HFFc6 (cell line): ENCODE results near the gene DCLK1. TPM values are rescaled to one million over a fixed set of nuclear protein-coding genes. Genes with fewer than 3 reads are reported as not detected.

Source experiments
- DNase-seq: peaks from one replicate; pipeline ENCODE4 v3.0.0-alpha.2; 2018
- H3K27ac Mint-ChIP-seq: 2 replicates; pipeline ENCODE4 v1.8.0; 2020; ENCODE audit warnings: mild to moderate bottlenecking, mixed read lengths
- H3K27me3 Mint-ChIP-seq: 2 replicates; pipeline ENCODE4 v1.8.0; 2021; ENCODE audit warnings: mild to moderate bottlenecking, moderate library complexity, mixed read lengths; ENCODE audit not compliant: insufficient read depth
- H3K36me3 Mint-ChIP-seq: 2 replicates; pipeline ENCODE4 v1.8.0; 2021; ENCODE audit warnings: low read depth, mixed read lengths
- H3K4me1 Mint-ChIP-seq: 2 replicates; pipeline ENCODE4 v1.8.0; 2020; ENCODE audit warnings: low read depth, mixed read lengths
- H3K4me3 Mint-ChIP-seq: 2 replicates; pipeline ENCODE4 v1.8.0; 2020; ENCODE audit warnings: mild to moderate bottlenecking, moderate library complexity, mixed read lengths
- H3K9me3 Mint-ChIP-seq: 2 replicates; pipeline ENCODE4 v1.8.0; 2020; ENCODE audit warnings: mild to moderate bottlenecking, mixed read lengths
- CTCF ChIP-seq: fragments of 200-600 bp; sonication (generic); IDR thresholded peaks from 2 replicates; pipeline ENCODE4 v1.5.0; 2021; ENCODE audit warnings: antibody characterized with exemption, mild to moderate bottlenecking
- total RNA-seq, 6 experiments: library from RNA; stranded (reverse); fragmentation: NEBNext Ultra II Directional; extraction: Animal tissue kit (Norgen Biotek cat#: 25700); gene quantifications; 2 replicates in 1 of 6; 3 replicates in 5 of 6; pipeline ENCODE4 v1.2.3, GENCODE V29; 2021

Gene DCLK1
- total RNA-seq, 6 experiments from 2014 or later, result not detected

- peak; percentile 83 for DNase-seq
- Mint-ChIP-seq H3K27ac (peak overlapping the region; percentile 48; the same call in 1 of the 2 replicates), H3K36me3 (no peaks in the 10 kb centered on the region), H3K27me3 (peaks cover 8% of the 10 kb centered on the region; the same call in 1 of the 2 replicates), H3K9me3 (no peaks in the 10 kb centered on the region), H3K4me3 (peak overlapping the region; percentile 74), H3K4me1 (peaks cover 12% of the 10 kb centered on the region)
- TF ChIP-seq CTCF, result peak; percentile 79
Measured at GRCh38 chr13:35953537-35954206, 177.5 kb downstream of the DCLK1 start.

GRCh38 chr13:35947315-35947714 lies 183.9 kb downstream of the DCLK1 start:
- TF ChIP-seq CTCF, result no peak
- Mint-ChIP-seq H3K9me3 (peaks cover 8% of the 10 kb centered on the region), H3K27ac (no peak overlapping the region), H3K4me1 (no peaks in the 10 kb centered on the region), H3K27me3 (peaks cover 20% of the 10 kb centered on the region), H3K4me3 (no peak overlapping the region), H3K36me3 (peaks cover 7% of the 10 kb centered on the region)
- DNase-seq, result no peak

- Mint-ChIP-seq H3K27me3 (peaks cover 17% of the 10 kb centered on the region), H3K4me1 (no peaks in the 10 kb centered on the region), H3K27ac (no peak overlapping the region), H3K9me3 (peaks cover 8% of the 10 kb centered on the region), H3K36me3 (peaks cover 7% of the 10 kb centered on the region), H3K4me3 (no peak overlapping the region)
- DNase-seq, result no peak
- no peak for TF ChIP-seq CTCF
Measured at GRCh38 chr13:35945368-35945767, 185.8 kb downstream of the DCLK1 start.

- Mint-ChIP-seq H3K4me1 (no peaks in the 10 kb centered on the region), H3K27ac (no peak overlapping the region), H3K9me3 (peaks cover 8% of the 10 kb centered on the region), H3K36me3 (peaks cover 7% of the 10 kb centered on the region), H3K27me3 (peaks cover 9% of the 10 kb centered on the region), H3K4me3 (no peak overlapping the region)
- DNase-seq, result no peak
- TF ChIP-seq CTCF, result no peak
Measured at GRCh38 chr13:35941374-35941773, 189.8 kb downstream of the DCLK1 start.

GRCh38 chr13:35940734-35941133 lies 190.4 kb downstream of the DCLK1 start:
- H3K27ac Mint-ChIP-seq, result no peak overlapping the region
- TF ChIP-seq CTCF, result no peak

More at GRCh38 chr13:35940734-35941133, 190.4 kb downstream of the DCLK1 start:
- Mint-ChIP-seq H3K9me3 (peaks cover 8% of the 10 kb centered on the region), H3K4me1 (no peaks in the 10 kb centered on the region), H3K36me3 (peaks cover 7% of the 10 kb centered on the region), H3K4me3 (no peak overlapping the region), H3K27me3 (peaks cover 9% of the 10 kb centered on the region)
- no peak for DNase-seq
